ENCODE measurements around the gene MTURN. TPM values are rescaled to one million over a fixed set of nuclear protein-coding genes. Genes with fewer than 3 reads are reported as not detected.

Gene MTURN
- polyA plus RNA-seq, 3 donors, result 5.9 to 7.9 (median 7.5) TPM

DNA sequence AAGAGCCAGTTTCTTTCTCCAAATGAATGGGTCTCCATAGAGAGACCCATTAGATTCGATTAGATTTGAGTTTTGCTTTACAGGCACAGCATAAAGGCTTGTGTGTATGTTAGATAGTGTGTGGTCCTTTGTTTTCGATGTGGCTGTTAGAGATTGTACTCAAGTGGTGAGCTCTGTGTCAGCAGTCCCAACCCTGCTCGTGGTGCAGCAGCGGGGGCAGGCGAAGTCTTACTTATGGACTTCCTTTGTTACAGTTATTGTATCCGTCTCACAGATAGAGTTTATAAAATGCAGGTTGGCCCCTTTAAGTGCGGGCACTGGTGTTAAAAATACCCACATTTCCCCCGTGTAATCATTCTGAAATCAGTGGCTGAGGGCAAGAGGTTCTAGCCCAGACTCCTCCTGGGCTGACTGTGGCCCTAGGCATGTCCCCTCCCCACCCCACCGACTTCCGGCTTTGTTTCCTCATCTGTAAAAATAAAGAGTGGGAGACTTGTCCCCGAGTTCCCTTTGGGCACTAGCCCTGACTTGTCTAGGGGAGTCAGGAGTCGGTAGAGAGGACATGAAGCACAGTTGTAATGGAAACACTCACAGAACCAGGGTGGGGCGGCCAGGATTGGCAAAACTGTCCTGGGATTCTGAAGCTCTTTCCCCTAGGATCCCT is 28.6 kb downstream of the MTURN start:
- H3K4me1 Mint-ChIP-seq, result peaks cover 79% of the 10 kb centered on the region
- WGBS (ENCODE audit: insufficient coverage), result 0% methylated on average over 3 of the region's 13 CpGs
- peak overlapping the region; percentile 51 to 89 (median 85) for H3K27ac Mint-ChIP-seq
- peak overlapping the region; percentile 31 to 80 for H3K4me3 Mint-ChIP-seq
- peaks cover 0 to 7% of the 10 kb centered on the region in 2 donors for H3K36me3 Mint-ChIP-seq
- H4K20me1 ChIP-seq (ENCODE audit: insufficient read depth, low read length), result no peaks in the 10 kb centered on the region
- no peaks in the 10 kb centered on the region for H3K9me3 ChIP-seq (replicated peaks in 1 of 2; ENCODE audit: control insufficient read depth in 1 of 2, insufficient read depth in 1 of 2, low read length in 2 of 2)
- no peaks in the 10 kb centered on the region for H3K36me3 ChIP-seq (replicated peaks in 1 of 2; ENCODE audit: control insufficient read depth in 1 of 2, insufficient read depth in 2 of 2, low read length in 2 of 2)
- DNase-seq, result peak in 2 of 3 donors; percentile 48 to 61
- peaks cover 0 to 1% (median 0%) of the 10 kb centered on the region in 3 donors for H3K27me3 Mint-ChIP-seq (ENCODE audit: low read depth in 3 of 3)
- H2AFZ ChIP-seq (ENCODE audit: insufficient read depth, low read depth, low read length, poor library complexity, severe bottlenecking), result peak overlapping the region; percentile 69
- H3K4me3 ChIP-seq (replicated peaks in 1 of 3; ENCODE audit: low read depth in 2 of 3, low read length in 3 of 3), result peak overlapping the region in 1 of 3 experiments; percentile 27
- H3K4me1 ChIP-seq (ENCODE audit: control insufficient read depth in 1 of 2, insufficient read depth in 2 of 2, low read length in 2 of 2), result peaks cover 71 to 74% of the 10 kb centered on the region in 2 donors
- H3K9me3 Mint-ChIP-seq, result no peaks in the 10 kb centered on the region
- H3K27ac ChIP-seq (ENCODE audit: low read depth in 1 of 2, low read length in 2 of 2), result peak overlapping the region; percentile 20 to 62
- TF ChIP-seq, protein P1, sequence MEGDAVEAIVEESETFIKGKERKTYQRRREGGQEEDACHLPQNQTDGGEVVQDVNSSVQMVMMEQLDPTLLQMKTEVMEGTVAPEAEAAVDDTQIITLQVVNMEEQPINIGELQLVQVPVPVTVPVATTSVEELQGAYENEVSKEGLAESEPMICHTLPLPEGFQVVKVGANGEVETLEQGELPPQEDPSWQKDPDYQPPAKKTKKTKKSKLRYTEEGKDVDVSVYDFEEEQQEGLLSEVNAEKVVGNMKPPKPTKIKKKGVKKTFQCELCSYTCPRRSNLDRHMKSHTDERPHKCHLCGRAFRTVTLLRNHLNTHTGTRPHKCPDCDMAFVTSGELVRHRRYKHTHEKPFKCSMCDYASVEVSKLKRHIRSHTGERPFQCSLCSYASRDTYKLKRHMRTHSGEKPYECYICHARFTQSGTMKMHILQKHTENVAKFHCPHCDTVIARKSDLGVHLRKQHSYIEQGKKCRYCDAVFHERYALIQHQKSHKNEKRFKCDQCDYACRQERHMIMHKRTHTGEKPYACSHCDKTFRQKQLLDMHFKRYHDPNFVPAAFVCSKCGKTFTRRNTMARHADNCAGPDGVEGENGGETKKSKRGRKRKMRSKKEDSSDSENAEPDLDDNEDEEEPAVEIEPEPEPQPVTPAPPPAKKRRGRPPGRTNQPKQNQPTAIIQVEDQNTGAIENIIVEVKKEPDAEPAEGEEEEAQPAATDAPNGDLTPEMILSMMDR (IDR thresholded peaks at IDR 0.05), result no peak
- peak overlapping the region; percentile 2 for H3K9ac ChIP-seq (ENCODE audit: insufficient read depth, low read length, poor library complexity, severe bottlenecking)
- no peaks in the 10 kb centered on the region for H3K79me2 ChIP-seq (ENCODE audit: insufficient read depth, low read length)
- peak overlapping the region; percentile 31 for H3K4me2 ChIP-seq (replicated peaks; ENCODE audit: extremely low read depth, low read length, poor library complexity, severe bottlenecking)
- H3K27me3 ChIP-seq (ENCODE audit: control insufficient read depth in 2 of 2, insufficient read depth in 2 of 2, low read length in 2 of 2), result no peaks in the 10 kb centered on the region
- intact Hi-C loops (cut with micrococcal nuclease), result loop anchor here (5.0 to 10.0 kb wide), 4 partner anchors 61 to 261 kb away; partner anchors contain the start of gene ZNRF2 (in 1 of the 2)

DNA sequence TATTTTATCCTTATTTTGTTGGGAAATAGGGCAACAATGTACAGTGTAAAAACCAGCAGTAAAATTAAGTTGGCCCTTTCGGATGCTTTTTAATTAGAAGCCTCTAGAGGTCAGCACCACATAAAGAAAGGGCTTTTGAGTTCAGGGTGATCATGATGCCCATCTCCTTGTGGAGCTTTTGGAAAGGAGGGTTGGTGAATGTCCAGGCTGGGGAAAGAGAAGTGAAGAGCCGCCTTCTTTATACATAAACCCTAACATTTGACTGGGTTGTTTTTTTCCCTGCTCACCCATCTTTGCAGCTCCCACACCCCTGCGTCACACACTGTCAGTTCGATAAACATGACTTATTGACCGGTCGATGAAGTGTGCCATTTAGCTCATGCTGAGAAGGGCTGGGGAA is 29.8 kb downstream of the MTURN start:
- H3K4me3 ChIP-seq (replicated peaks in 1 of 3; ENCODE audit: low read depth in 2 of 3, low read length in 3 of 3), result no peak overlapping the region
- Mint-ChIP-seq H3K27ac (peak overlapping the region; percentile 5 to 73 (median 37)), H3K4me1 (peaks cover 74% of the 10 kb centered on the region), H3K9me3 (no peaks in the 10 kb centered on the region), H3K4me3 (peak overlapping the region in 1 of 2 donors; percentile 50), H3K27me3 (ENCODE audit: low read depth in 3 of 3) (peaks cover 0 to 1% (median 0%) of the 10 kb centered on the region in 3 donors), H3K36me3 (peaks cover 0 to 7% of the 10 kb centered on the region in 2 donors)
- 100% methylated on average over 2 of the region's 6 CpGs for WGBS (ENCODE audit: insufficient coverage)
- peak; percentile 63 to 77 (median 76) for DNase-seq
- H3K79me2 ChIP-seq (ENCODE audit: insufficient read depth, low read length), result no peaks in the 10 kb centered on the region
- H3K9ac ChIP-seq (ENCODE audit: insufficient read depth, low read length, poor library complexity, severe bottlenecking), result no peak overlapping the region
- peaks cover 65 to 67% of the 10 kb centered on the region in 2 donors for H3K4me1 ChIP-seq (ENCODE audit: control insufficient read depth in 1 of 2, insufficient read depth in 2 of 2, low read length in 2 of 2)
- H3K27ac ChIP-seq (ENCODE audit: low read depth in 1 of 2, low read length in 2 of 2), result peak overlapping the region in 1 of 2 donors; percentile 68
- no peaks in the 10 kb centered on the region for H3K36me3 ChIP-seq (replicated peaks in 1 of 2; ENCODE audit: control insufficient read depth in 1 of 2, insufficient read depth in 2 of 2, low read length in 2 of 2)
- H3K4me2 ChIP-seq (replicated peaks; ENCODE audit: extremely low read depth, low read length, poor library complexity, severe bottlenecking), result peak overlapping the region; percentile 4
- no peak overlapping the region for H2AFZ ChIP-seq (ENCODE audit: insufficient read depth, low read depth, low read length, poor library complexity, severe bottlenecking)
- TF ChIP-seq, protein P1 (IDR thresholded peaks at IDR 0.05), result peak; percentile 78
- H3K27me3 ChIP-seq (ENCODE audit: control insufficient read depth in 2 of 2, insufficient read depth in 2 of 2, low read length in 2 of 2), result no peaks in the 10 kb centered on the region
- intact Hi-C loops (cut with micrococcal nuclease), result loop anchor here (5.0 to 10.0 kb wide), 4 partner anchors 60 to 260 kb away; partner anchors contain the start of gene ZNRF2 (in 1 of the 2)
- H4K20me1 ChIP-seq (ENCODE audit: insufficient read depth, low read length), result no peaks in the 10 kb centered on the region
- no peaks in the 10 kb centered on the region for H3K9me3 ChIP-seq (replicated peaks in 1 of 2; ENCODE audit: control insufficient read depth in 1 of 2, insufficient read depth in 1 of 2, low read length in 2 of 2)

All from CD14-positive monocyte (primary cell).